GM18505 (cell line): ENCODE data around the gene NYNRIN.
"Not testable (repeated sequence)": the region's sequence is repeated elsewhere in the genome, so short reads cannot be mapped to it uniquely, and the experiment has no call there.

Experiments used
- ATAC-seq: cut with Tn5 transposase; IDR thresholded peaks from one replicate; pipeline ENCODE4 v1.9.1; 2021; ENCODE audit not compliant: unreplicated experiment
- POLR2A ChIP-seq: IDR thresholded peaks from 4 replicates; pipeline ENCODE4 v1.6.1; 2011; ENCODE audit warnings: borderline replicate concordance; ENCODE audit not compliant: insufficient read depth, insufficient read length; ENCODE audit errors: extremely low read depth

NYNRIN gene

GRCh38 chr14:24366721-24367513, 31.9 kb upstream of the NYNRIN start:
- peak; percentile 46 for ATAC-seq
- TF ChIP-seq POLR2A, result no peak

- TF ChIP-seq POLR2A, result no peak
- no peak for ATAC-seq
Observed at GRCh38 chr14:24367514-24368211, 31.1 kb upstream of the NYNRIN start, which contains the start of gene NFATC4. NFATC4 (plus strand) TSS chr14:24368184; CDS start chr14:24368341, 157 bp downstream.

- no peak for TF ChIP-seq POLR2A
- ATAC-seq, result no peak
Observed at GRCh38 chr14:24368212-24368561, 30.6 kb upstream of the NYNRIN start.

- TF ChIP-seq POLR2A, result no peak
- no peak for ATAC-seq
Observed at GRCh38 chr14:24368562-24369252, 30.1 kb upstream of the NYNRIN start.

GRCh38 chr14:24369463-24369862, 29.3 kb upstream of the NYNRIN start:
- no peak for TF ChIP-seq POLR2A
- no peak for ATAC-seq

- no peak for ATAC-seq
Observed at GRCh38 chr14:24369907-24370687, 28.7 kb upstream of the NYNRIN start.

GRCh38 chr14:24370748-24371147, 28.1 kb upstream of the NYNRIN start:
- no peak for ATAC-seq
- TF ChIP-seq POLR2A, result no peak

More at GRCh38 chr14:24369907-24370687, 28.7 kb upstream of the NYNRIN start:
- no peak for TF ChIP-seq POLR2A

- not testable (repeated sequence) for ATAC-seq
Observed at GRCh38 chr14:24371605-24372004, 27.2 kb upstream of the NYNRIN start.

GRCh38 chr14:24372701-24373416, 25.9 kb upstream of the NYNRIN start:
- TF ChIP-seq POLR2A, result no peak
- no peak for ATAC-seq

GRCh38 chr14:24376448-24377070, 22.2 kb upstream of the NYNRIN start:
- TF ChIP-seq POLR2A, result no peak
- ATAC-seq, result no peak

GRCh38 chr14:24377126-24377525, 21.7 kb upstream of the NYNRIN start:
- ATAC-seq, result no peak
- TF ChIP-seq POLR2A, result no peak

- no peak for TF ChIP-seq POLR2A
- ATAC-seq, result no peak
Observed at GRCh38 chr14:24377657-24378056, 21.1 kb upstream of the NYNRIN start.
